ENCODE results near the gene RBSN.

GRCh38 chr3:15074500-15074899 is 24.4 kb downstream of the RBSN start:
- TF ChIP-seq CTCF (IDR thresholded peaks at IDR 0.05; ENCODE audit: insufficient read depth, low read length, poor library complexity, severe bottlenecking) (no peak), EZH2phosphoT487 (conservative IDR thresholded peaks at IDR 0.05; ENCODE audit: low read length) (no peak)

Measured in SU-DHL-6 (cell line).